Parietal lobe (tissue), 1 donor: ENCODE data around the gene MPZ. TPM values are rescaled to one million over a fixed set of nuclear protein-coding genes. Genes with fewer than 3 reads are reported as not detected.

Experiments used
- total RNA-seq: library from RNA; depleted of rRNA; stranded (reverse); fragments of >200 nt; gene quantifications from one replicate; pipeline ENCODE4 v1.2.3, GENCODE V29; 2014

MPZ gene
- 2.2 TPM for total RNA-seq

DNA sequence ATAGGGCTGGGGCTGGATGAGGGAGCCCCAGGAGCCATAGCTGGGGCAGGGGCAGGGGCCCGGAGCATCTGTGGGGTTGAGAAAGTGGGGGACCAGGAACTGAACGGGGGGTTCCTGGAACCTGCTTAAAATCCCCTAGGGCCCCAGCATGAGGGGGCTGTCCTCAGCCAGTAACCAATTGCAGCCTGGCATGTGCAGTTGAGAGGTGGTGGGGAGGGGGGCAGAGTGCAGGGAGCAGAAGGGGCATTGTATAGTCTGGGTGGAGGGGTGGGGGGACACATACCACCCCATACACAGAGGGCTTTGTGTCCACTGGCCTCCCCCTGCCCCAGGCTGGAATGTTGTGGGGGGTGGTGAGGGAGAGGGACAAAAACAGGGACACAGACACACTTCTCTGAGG lies at the start of gene MPZ:
TSS of gene MPZ (minus strand) at position 101 of the 400 bp plus-strand sequence. CDS start at position 38, 63 bp downstream.

DNA sequence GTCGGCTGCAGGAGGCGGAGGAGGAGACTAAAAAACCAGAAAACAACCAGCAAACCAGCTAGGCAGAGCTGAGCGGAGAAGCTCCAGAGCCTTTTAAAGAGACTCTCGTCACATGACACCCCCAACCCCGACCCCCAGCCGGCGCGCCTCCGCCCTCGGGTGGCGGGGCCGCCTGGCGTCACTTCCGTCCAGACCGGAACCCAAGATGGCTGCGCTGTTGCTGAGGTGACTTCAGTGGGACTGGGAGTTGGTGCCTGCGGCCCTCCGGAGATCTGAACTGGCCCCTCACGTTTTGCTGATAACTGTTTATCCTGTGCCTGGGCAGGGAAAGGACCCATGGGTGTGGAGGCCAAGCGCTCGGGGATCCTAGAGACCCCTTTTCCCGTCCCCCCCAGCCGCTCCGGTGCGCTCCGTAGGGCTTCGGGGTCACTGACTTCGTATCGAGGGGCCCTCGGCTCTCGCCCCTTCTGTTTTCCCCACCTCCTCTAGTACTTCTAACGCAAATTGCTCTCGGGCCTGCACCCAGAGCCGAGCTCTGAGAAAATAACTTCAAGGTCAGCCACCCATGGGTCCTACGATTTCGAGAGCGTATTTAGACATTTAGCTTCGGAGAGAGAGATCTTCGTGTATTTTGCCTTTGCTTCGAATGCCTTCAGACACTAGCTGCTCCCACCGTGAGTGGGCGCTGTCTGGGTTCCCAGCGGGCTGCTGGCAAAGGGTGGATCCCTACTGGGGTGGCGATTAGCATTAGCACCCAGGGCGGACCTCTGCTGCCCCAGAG lies 4.6 kb upstream of the MPZ start, which contains the start of gene SDHC:
TSS of gene SDHC (plus strand) at position 181 of the 781 bp plus-strand sequence. CDS start at position 206, 25 bp downstream.

DNA sequence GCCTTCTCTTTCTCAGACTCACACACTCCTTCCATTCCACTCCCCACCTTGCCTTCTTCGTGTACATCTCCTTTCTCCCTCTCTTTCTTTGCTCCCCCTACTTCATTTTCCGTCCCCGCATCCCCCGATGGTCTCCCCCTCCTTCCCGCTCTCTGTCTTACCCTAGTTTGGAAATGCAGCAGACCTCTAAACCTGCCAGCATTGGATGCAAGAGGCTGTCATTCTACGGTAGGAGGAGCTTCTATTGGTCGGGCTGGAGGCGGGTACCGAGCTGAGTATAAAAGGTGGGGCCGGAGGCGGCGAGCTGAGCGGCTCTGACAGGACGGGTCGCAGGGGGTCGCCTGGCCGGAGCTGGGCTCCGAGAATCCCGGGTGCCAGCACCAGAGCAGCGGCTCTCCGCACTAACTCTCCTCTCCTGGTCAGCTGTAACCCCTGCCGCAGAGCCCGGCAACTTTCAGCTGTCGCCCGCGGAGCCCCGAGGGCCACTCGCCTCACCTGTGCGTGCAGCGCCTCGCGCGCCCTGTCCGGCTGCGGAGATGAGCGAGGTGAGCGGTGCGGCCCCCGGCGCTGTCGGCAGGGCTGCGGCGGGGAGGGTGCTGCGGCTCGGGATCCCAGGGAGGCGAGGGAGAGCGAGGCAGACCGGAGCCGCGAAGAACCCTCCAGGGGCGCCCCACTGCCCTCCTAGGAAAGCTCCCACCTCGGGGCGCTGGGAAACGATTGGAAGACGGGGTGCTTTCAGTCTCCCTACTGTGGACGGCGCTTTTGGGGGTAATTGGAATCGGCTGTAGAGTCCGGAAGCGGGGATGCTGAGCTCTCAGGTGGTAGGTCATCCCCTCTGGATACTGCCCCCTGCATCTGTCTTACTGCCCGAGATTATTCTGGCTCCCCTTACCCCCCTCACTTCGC lies 51.1 kb downstream of the MPZ start, which contains the start of gene PCP4L1:
TSS of gene PCP4L1 (plus strand) at position 307 of the 906 bp plus-strand sequence. CDS start at position 537, 230 bp downstream.

Other genes with a start within 250 kb of the MPZ start
- 0.31 TPM for gene ARHGAP30, start 240.1 kb downstream of the MPZ start, total RNA-seq
- gene NECTIN4, start 220.4 kb downstream of the MPZ start, total RNA-seq = not detected
- 1.6 TPM for gene KLHDC9, start 211.6 kb downstream of the MPZ start, total RNA-seq
- gene PFDN2, start 191.9 kb downstream of the MPZ start, total RNA-seq = 30.0 TPM
- gene NIT1, start 191.9 kb downstream of the MPZ start, total RNA-seq = 26.3 TPM
- gene DEDD, start 177.3 kb downstream of the MPZ start, total RNA-seq = 20.0 TPM
- 81.1 TPM for gene UFC1, start 156.0 kb downstream of the MPZ start, total RNA-seq
- gene USP21, start 150.5 kb downstream of the MPZ start, total RNA-seq = 22.2 TPM
- gene PPOX, start 143.5 kb downstream of the MPZ start, total RNA-seq = 26.3 TPM
- 20.0 TPM for gene B4GALT3, start 132.5 kb downstream of the MPZ start, total RNA-seq
- gene ADAMTS4, start 110.9 kb downstream of the MPZ start, total RNA-seq = 0.31 TPM
- gene NDUFS2, start 107.6 kb downstream of the MPZ start, total RNA-seq = 128 TPM
- gene FCER1G, start 94.7 kb downstream of the MPZ start, total RNA-seq = 3.8 TPM
- gene APOA2, start 86.3 kb downstream of the MPZ start, total RNA-seq = not detected
- 25.4 TPM for gene TOMM40L, start 83.9 kb downstream of the MPZ start, total RNA-seq
- gene NR1I3, start 71.8 kb downstream of the MPZ start, total RNA-seq = not detected
- 1.9 TPM for gene PCP4L1, start 51.2 kb downstream of the MPZ start, total RNA-seq
- gene SDHC, start 4.4 kb upstream of the MPZ start, total RNA-seq = 21.6 TPM
- not detected for gene CFAP126, start 57.9 kb upstream of the MPZ start, total RNA-seq
- 6.3 TPM for gene FCGR2A, start 195.5 kb upstream of the MPZ start, total RNA-seq
- 0.94 TPM for gene HSPA6, start 214.6 kb upstream of the MPZ start, total RNA-seq
- 4.1 TPM for gene FCGR3A, start 239.8 kb upstream of the MPZ start, total RNA-seq